Measurements from ENCODE around the gene NMRAL1. TPM values are rescaled to one million over a fixed set of nuclear protein-coding genes. Genes with fewer than 3 reads are reported as not detected.

NMRAL1 gene
- 35.3 TPM for total RNA-seq (ENCODE audit: unreplicated experiment)
- long read RNA-seq, transcript NMRAL1-202 (6 exons, 1,233 nt), result major isoform, 11 of 24 reads
- long read RNA-seq, transcript NMRAL1-201 (6 exons, 1,376 nt), result minor isoform, 5 of 24 reads
- long read RNA-seq, partial matches to known transcripts, result 3 of 24 reads
- long read RNA-seq, other reads (novel, unspliced or antisense), result 4 of 24 reads

- no peaks in the 10 kb centered on the region for H3K9me3 Mint-ChIP-seq (ENCODE audit: unreplicated experiment)
- peak within 1 kb of the TSS; percentile 90 for H3K4me3 Mint-ChIP-seq (ENCODE audit: unreplicated experiment)
- peaks cover 12% of the 10 kb centered on the region for H3K27me3 Mint-ChIP-seq (ENCODE audit: unreplicated experiment)
- no peak for TF ChIP-seq CTCF (IDR thresholded peaks at IDR 0.05; ENCODE audit: unreplicated experiment)
- DNase-seq (ENCODE audit: low spot score), result peak; percentile 88
- peaks cover 17% of the 10 kb centered on the region for H3K4me1 Mint-ChIP-seq (ENCODE audit: unreplicated experiment)
- peaks cover 7% of the 10 kb centered on the region for H3K36me3 Mint-ChIP-seq (ENCODE audit: low read depth, unreplicated experiment)
- H3K27ac Mint-ChIP-seq (ENCODE audit: unreplicated experiment), result no peak within 1 kb of the TSS
Measured at GRCh38 chr16:4474192-4474961, at the start of gene NMRAL1. Gene NMRAL1 (minus strand): TSS chr16:4474625. CDS start chr16:4474132, 493 bp downstream.

- no peak for TF ChIP-seq CTCF (IDR thresholded peaks at IDR 0.05; ENCODE audit: unreplicated experiment)
- Mint-ChIP-seq H3K27ac (ENCODE audit: unreplicated experiment) (no peak overlapping the region), H3K4me1 (ENCODE audit: unreplicated experiment) (peaks cover 6% of the 10 kb centered on the region)
Measured at GRCh38 chr16:4523686-4524085, 49.3 kb upstream of the NMRAL1 start.

GRCh38 chr16:4522051-4522581 is 47.7 kb upstream of the NMRAL1 start:
- Mint-ChIP-seq H3K27me3 (ENCODE audit: unreplicated experiment) (peaks cover 11% of the 10 kb centered on the region), H3K4me1 (ENCODE audit: unreplicated experiment) (peaks cover 6% of the 10 kb centered on the region), H3K36me3 (ENCODE audit: low read depth, unreplicated experiment) (peaks cover 4% of the 10 kb centered on the region), H3K27ac (ENCODE audit: unreplicated experiment) (no peak overlapping the region), H3K9me3 (ENCODE audit: unreplicated experiment) (no peaks in the 10 kb centered on the region), H3K4me3 (ENCODE audit: unreplicated experiment) (no peak overlapping the region)
- DNase-seq (ENCODE audit: low spot score), result no peak
- TF ChIP-seq CTCF (IDR thresholded peaks at IDR 0.05; ENCODE audit: unreplicated experiment), result no peak

More at GRCh38 chr16:4523686-4524085, 49.3 kb upstream of the NMRAL1 start:
- Mint-ChIP-seq H3K9me3 (ENCODE audit: unreplicated experiment) (no peaks in the 10 kb centered on the region), H3K36me3 (ENCODE audit: low read depth, unreplicated experiment) (peaks cover 4% of the 10 kb centered on the region), H3K27me3 (ENCODE audit: unreplicated experiment) (peaks cover 5% of the 10 kb centered on the region), H3K4me3 (ENCODE audit: unreplicated experiment) (no peak overlapping the region)
- no peak for DNase-seq (ENCODE audit: low spot score)

GRCh38 chr16:4520913-4521312 is 46.5 kb upstream of the NMRAL1 start:
- no peaks in the 10 kb centered on the region for H3K9me3 Mint-ChIP-seq (ENCODE audit: unreplicated experiment)
- no peak overlapping the region for H3K4me3 Mint-ChIP-seq (ENCODE audit: unreplicated experiment)
- H3K27me3 Mint-ChIP-seq (ENCODE audit: unreplicated experiment), result peaks cover 11% of the 10 kb centered on the region
- H3K27ac Mint-ChIP-seq (ENCODE audit: unreplicated experiment), result no peak overlapping the region
- H3K36me3 Mint-ChIP-seq (ENCODE audit: low read depth, unreplicated experiment), result peaks cover 4% of the 10 kb centered on the region
- DNase-seq (ENCODE audit: low spot score), result no peak
- no peak for TF ChIP-seq CTCF (IDR thresholded peaks at IDR 0.05; ENCODE audit: unreplicated experiment)
- H3K4me1 Mint-ChIP-seq (ENCODE audit: unreplicated experiment), result peaks cover 9% of the 10 kb centered on the region

All from endothelial cell (in vitro differentiated cells).